22Rv1 (cell line): Measurements from ENCODE around the gene EPS8L1.

Source experiments
- ZFX ChIP-seq: fragments of 450-650 bp; IDR thresholded peaks from 2 replicates; pipeline ENCODE4 v1.6.1; 2017; ENCODE audit warnings: antibody characterized with exemption, borderline replicate concordance
- TF ChIP-seq, protein P1 (sequence below): fragments of 450-650 bp; IDR thresholded peaks from 2 replicates; pipeline ENCODE4 v1.5.1; 2017; ENCODE audit warnings: mild to moderate bottlenecking

DNA sequence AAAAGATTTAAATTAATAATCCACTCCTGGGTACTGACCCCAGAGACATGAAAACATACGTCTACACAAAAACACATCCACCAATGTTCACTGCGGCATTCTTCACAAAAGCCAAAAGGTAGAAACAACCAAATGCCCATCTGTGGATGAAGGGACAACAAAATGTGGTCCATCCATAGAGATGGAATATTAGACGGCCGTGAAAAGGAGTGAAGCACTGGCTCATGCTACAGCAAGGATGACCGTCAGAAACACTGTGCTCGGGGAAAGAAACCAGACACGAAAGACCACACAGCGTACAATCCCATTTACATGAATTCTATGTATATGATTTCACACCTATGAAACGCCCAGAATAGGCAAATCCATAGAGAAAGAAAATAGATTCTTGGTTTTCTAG is 18.8 kb upstream of the EPS8L1 start:
- TF ChIP-seq, protein P1, sequence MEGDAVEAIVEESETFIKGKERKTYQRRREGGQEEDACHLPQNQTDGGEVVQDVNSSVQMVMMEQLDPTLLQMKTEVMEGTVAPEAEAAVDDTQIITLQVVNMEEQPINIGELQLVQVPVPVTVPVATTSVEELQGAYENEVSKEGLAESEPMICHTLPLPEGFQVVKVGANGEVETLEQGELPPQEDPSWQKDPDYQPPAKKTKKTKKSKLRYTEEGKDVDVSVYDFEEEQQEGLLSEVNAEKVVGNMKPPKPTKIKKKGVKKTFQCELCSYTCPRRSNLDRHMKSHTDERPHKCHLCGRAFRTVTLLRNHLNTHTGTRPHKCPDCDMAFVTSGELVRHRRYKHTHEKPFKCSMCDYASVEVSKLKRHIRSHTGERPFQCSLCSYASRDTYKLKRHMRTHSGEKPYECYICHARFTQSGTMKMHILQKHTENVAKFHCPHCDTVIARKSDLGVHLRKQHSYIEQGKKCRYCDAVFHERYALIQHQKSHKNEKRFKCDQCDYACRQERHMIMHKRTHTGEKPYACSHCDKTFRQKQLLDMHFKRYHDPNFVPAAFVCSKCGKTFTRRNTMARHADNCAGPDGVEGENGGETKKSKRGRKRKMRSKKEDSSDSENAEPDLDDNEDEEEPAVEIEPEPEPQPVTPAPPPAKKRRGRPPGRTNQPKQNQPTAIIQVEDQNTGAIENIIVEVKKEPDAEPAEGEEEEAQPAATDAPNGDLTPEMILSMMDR: no peak
- TF ChIP-seq ZFX: no peak
